ENCODE measurements around the gene ADAM12. TPM values are rescaled to one million over a fixed set of nuclear protein-coding genes. Genes with fewer than 3 reads are reported as not detected.

The ADAM12 gene
- total and polyA plus RNA-seq, 11 donors = 0.04 to 11.2 (median 0.82) TPM; not detected in 1

DNA sequence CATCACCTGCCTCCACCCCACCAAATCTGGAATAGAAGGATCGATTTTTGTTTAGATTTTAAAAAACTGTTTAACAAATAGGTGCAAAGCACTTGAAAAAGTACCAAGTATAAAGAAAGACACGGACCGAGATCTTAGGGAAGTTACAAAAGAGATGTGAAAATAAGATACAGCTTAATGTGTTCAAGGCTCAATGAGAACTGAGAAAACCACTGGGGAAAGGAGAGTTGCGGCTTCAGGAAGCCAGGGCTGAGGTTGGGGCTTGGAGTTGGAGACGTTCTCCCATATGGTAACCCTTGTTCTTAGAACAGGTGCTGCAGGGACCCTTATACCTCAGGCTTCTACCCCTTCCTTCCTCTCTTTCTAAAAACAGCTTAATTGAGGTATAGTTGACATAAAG lies 351.8 kb downstream of the ADAM12 start:
- H3K27me3 ChIP-seq = no peaks in the 10 kb centered on the region
- peaks cover 0 to 20% (median 10%) of the 10 kb centered on the region in 12 donors for H3K9me3 ChIP-seq
- TF ChIP-seq, protein P1, sequence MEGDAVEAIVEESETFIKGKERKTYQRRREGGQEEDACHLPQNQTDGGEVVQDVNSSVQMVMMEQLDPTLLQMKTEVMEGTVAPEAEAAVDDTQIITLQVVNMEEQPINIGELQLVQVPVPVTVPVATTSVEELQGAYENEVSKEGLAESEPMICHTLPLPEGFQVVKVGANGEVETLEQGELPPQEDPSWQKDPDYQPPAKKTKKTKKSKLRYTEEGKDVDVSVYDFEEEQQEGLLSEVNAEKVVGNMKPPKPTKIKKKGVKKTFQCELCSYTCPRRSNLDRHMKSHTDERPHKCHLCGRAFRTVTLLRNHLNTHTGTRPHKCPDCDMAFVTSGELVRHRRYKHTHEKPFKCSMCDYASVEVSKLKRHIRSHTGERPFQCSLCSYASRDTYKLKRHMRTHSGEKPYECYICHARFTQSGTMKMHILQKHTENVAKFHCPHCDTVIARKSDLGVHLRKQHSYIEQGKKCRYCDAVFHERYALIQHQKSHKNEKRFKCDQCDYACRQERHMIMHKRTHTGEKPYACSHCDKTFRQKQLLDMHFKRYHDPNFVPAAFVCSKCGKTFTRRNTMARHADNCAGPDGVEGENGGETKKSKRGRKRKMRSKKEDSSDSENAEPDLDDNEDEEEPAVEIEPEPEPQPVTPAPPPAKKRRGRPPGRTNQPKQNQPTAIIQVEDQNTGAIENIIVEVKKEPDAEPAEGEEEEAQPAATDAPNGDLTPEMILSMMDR (IDR thresholded peaks at IDR 0.05) = no peak
- no peak for TF ChIP-seq POLR2A (IDR thresholded peaks at IDR 0.05)
- no peaks in the 10 kb centered on the region for H3K36me3 ChIP-seq
- no peak overlapping the region for H3K27ac ChIP-seq
- ATAC-seq (no peak), DNase-seq (no peak)
- WGBS, 4 donors = 81 to 83% (median 82%) methylated on average over 5 of the region's 5 CpGs
- H3K4me3 ChIP-seq = no peak overlapping the region
- peaks cover 0 to 6% (median 3%) of the 10 kb centered on the region in 12 donors for H3K4me1 ChIP-seq
- intact Hi-C loops (cut with DNase I) = no loop called here

DNA sequence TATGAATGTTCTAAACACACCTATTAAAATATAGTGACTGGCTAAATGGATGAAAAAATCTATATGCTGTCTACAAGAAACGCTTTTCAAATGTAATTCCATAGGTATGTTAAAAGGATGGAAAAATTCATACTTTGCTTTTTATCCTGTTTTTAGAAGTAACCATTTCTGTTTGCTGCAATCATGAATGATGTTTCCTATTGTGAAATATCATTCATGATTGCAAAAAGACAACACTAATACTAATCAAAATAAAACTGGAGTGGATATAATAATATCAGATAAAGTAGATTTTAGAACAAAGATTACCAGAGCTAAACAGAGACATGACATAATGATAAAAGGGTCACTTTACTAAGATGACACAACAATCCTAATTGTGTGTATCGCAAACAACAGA lies 353.7 kb downstream of the ADAM12 start:
- WGBS, 4 donors = 89 to 96% (median 94%) methylated on average over 2 of the region's 2 CpGs
- Histone ChIP-seq H3K36me3 (no peaks in the 10 kb centered on the region), H3K27ac (no peak overlapping the region), H3K9me3 (peaks cover 0 to 20% (median 10%) of the 10 kb centered on the region in 12 donors), H3K27me3 (no peaks in the 10 kb centered on the region), H3K4me3 (no peak overlapping the region), H3K4me1 (no peaks in the 10 kb centered on the region)
- no peak for DNase-seq
- intact Hi-C loops (cut with DNase I) = no loop called here
- no peak for TF ChIP-seq POLR2A (IDR thresholded peaks at IDR 0.05)
- TF ChIP-seq, protein P1 (IDR thresholded peaks at IDR 0.05) = no peak
- no peak for ATAC-seq

DNA sequence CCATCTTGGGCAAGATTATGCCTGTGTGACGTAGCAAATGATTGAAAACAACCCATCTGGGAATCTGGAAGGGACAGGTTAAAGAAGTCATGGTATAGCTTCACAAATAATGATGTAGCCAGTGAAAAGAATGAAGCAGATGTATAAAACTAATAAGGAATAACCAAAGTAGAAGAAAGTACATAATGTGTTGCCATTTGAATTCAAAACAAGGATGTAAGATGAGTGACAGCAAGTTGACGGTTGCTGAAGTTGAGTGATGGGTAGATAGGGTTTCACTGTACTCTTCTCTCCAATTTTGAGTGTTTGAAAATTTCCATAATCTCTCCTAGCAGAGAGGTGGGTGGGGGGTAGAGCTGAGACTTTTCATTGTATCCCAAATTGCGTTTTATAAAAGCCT lies 358.3 kb downstream of the ADAM12 start:
- no peaks in the 10 kb centered on the region for H3K4me1 ChIP-seq
- intact Hi-C loops (cut with DNase I) = no loop called here
- H3K27me3 ChIP-seq = no peaks in the 10 kb centered on the region
- peaks cover 0 to 40% (median 13%) of the 10 kb centered on the region in 12 donors for H3K9me3 ChIP-seq
- DNase-seq (no peak), ATAC-seq (no peak)
- no peaks in the 10 kb centered on the region for H3K36me3 ChIP-seq
- 84 to 89% (median 88%) methylated on average over 3 of the region's 3 CpGs for WGBS, 4 donors
- no peak overlapping the region for H3K4me3 ChIP-seq
- H3K27ac ChIP-seq = no peak overlapping the region
- TF ChIP-seq, protein P1 (IDR thresholded peaks at IDR 0.05) = no peak
- no peak for TF ChIP-seq POLR2A (IDR thresholded peaks at IDR 0.05)

DNA sequence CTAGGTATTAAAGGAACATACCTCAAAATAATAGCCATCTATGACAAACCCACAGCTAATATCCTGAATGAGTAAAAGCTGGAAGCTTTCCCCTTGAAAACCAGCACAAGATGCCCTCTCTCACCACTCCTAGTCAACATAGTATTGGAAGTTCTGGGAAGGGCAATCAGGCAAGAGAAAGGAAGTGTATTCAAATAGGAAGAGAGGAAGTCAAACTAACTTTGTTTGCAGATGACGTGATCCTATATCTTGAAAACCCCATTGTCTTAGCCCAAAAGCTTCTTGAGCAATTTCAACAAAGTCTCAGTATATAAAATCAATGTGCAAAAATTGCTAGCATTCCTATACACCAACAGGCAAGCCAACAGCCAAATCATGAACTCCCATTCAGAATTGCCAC lies 360.6 kb downstream of the ADAM12 start:
- TF ChIP-seq POLR2A (IDR thresholded peaks at IDR 0.05) = no peak
- H3K27ac ChIP-seq = no peak overlapping the region
- H3K27me3 ChIP-seq = no peaks in the 10 kb centered on the region
- no peaks in the 10 kb centered on the region for H3K36me3 ChIP-seq
- no peak for ATAC-seq
- peaks cover 0 to 20% (median 4%) of the 10 kb centered on the region in 12 donors for H3K9me3 ChIP-seq
- no peaks in the 10 kb centered on the region for H3K4me1 ChIP-seq
- 69 to 77% (median 74%) methylated on average over 1 of the region's 1 CpG for WGBS, 4 donors
- no peak overlapping the region for H3K4me3 ChIP-seq
- no peak for DNase-seq
- intact Hi-C loops (cut with DNase I) = no loop called here

DNA sequence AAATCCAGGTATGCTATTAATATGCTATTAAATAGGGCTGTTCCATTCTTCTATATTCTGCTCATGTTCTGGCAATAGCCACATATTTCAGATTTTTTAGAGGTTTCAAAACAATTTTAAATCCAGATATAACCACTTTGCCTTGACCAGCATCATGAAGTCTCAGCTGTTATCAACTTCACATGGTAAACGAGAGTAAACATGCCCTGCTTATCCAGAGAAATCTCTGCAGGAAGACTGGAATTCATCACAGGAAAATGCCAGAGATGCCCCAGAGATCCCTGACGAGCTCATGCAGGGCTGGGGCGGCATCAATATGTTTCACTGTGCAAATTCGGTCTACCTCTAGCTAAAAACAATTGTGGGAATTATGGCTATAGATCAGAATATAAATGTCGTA lies 365.4 kb downstream of the ADAM12 start:
- H3K9me3 ChIP-seq = peaks cover 0 to 7% (median 0%) of the 10 kb centered on the region in 12 donors
- no peak for DNase-seq
- H3K4me1 ChIP-seq = no peaks in the 10 kb centered on the region
- H3K36me3 ChIP-seq = no peaks in the 10 kb centered on the region
- no peak overlapping the region for H3K4me3 ChIP-seq
- ATAC-seq = no peak
- 78 to 91% (median 81%) methylated on average over 5 of the region's 5 CpGs for WGBS, 4 donors
- H3K27ac ChIP-seq = no peak overlapping the region
- intact Hi-C loops (cut with DNase I) = no loop called here
- TF ChIP-seq POLR2A (IDR thresholded peaks at IDR 0.05) = no peak
- TF ChIP-seq, protein P1 (IDR thresholded peaks at IDR 0.05) = no peak
- H3K27me3 ChIP-seq = no peaks in the 10 kb centered on the region
